IMR-90 (cell line): ENCODE data around the gene CXCL6. TPM values are rescaled to one million over a fixed set of nuclear protein-coding genes. Genes with fewer than 3 reads are reported as not detected.

Experiments used
- ATAC-seq: fragments of 200-7000 bp; cut with Tn5 transposase; 2 replicates; pipeline ENCODE4 v1.9.1; 2020; ENCODE audit warnings: low read depth, mild to moderate bottlenecking, moderate library complexity
- BruUV-seq: library from RNA; stranded (reverse); fragments of 400-500 nt; replicated peaks from 2 replicates; lab custom pipeline; 2021; lab: Mats Ljungman, UMichigan
- CTCF ChIA-PET: fragments of 300-600 bp; formaldehyde crosslinking; extraction: SDS; loops from one replicate; lab custom pipeline; 2021; ENCODE audit warnings: antibody characterized with exemption; lab: Yijun Ruan, JAX
- POLR2A ChIA-PET: fragments of 300-600 bp; sonication (Branson Sonifier 250); formaldehyde crosslinking; loops from one replicate; lab custom pipeline; 2022; ENCODE audit warnings: antibody characterized with exemption; ENCODE audit not compliant: unreplicated experiment; lab: Charles Lee
- DNase-seq: peaks from one replicate; pipeline ENCODE4 v3.0.0; 2013
- H2AFZ ChIP-seq: replicated peaks from 2 replicates; pipeline ENCODE3; 2013; ENCODE audit warnings: low read length, mild to moderate bottlenecking; ENCODE audit not compliant: poor library complexity
- H2AK5ac ChIP-seq: 2 replicates; pipeline ENCODE4 v1.6.1; 2013; ENCODE audit warnings: low read depth, low read length, inconsistent platforms
- H2AK9ac ChIP-seq: replicated peaks from 2 replicates; pipeline ENCODE3; 2013; ENCODE audit warnings: mild to moderate bottlenecking, low read depth, low read length, moderate library complexity; ENCODE audit not compliant: poor library complexity
- H2BK120ac ChIP-seq: 2 replicates; pipeline ENCODE4 v1.6.1; 2013; ENCODE audit warnings: low read depth, low read length, inconsistent platforms
- H2BK15ac ChIP-seq: 3 replicates; pipeline ENCODE4 v1.6.1; 2013; ENCODE audit warnings: low read depth, low read length, inconsistent platforms
- H2BK20ac ChIP-seq: 2 replicates; pipeline ENCODE4 v1.6.1; 2013; ENCODE audit warnings: low read depth, mild to moderate bottlenecking, inconsistent platforms, low read length, moderate library complexity
- H2BK5ac ChIP-seq: 2 replicates; pipeline ENCODE4 v1.6.1; 2013; ENCODE audit warnings: mild to moderate bottlenecking, low read depth, low read length, inconsistent platforms; ENCODE audit not compliant: poor library complexity, severe bottlenecking
- H3K14ac ChIP-seq: replicated peaks from 2 replicates; pipeline ENCODE4 v1.6.1; 2013; ENCODE audit warnings: low read depth, low read length, inconsistent platforms
- H3K18ac ChIP-seq: 2 replicates; pipeline ENCODE4 v1.6.1; 2013; ENCODE audit warnings: low read depth, low read length, control low read depth
- H3K23ac ChIP-seq: 2 replicates; pipeline ENCODE4 v1.6.1; 2013; ENCODE audit warnings: low read depth, low read length, inconsistent platforms
- H3K27ac ChIP-seq: 2 replicates; pipeline ENCODE4 v1.5.1; 2013; ENCODE audit warnings: mild to moderate bottlenecking, control low read depth, low read length; ENCODE audit not compliant: insufficient read depth
- H3K27me3 ChIP-seq: 2 replicates; pipeline ENCODE4 v1.6.1; 2013; ENCODE audit warnings: low read length; ENCODE audit not compliant: control insufficient read depth, insufficient read depth
- H3K36me3 ChIP-seq: 2 replicates; pipeline ENCODE4 v1.6.1; 2013; ENCODE audit warnings: low read length, mixed read lengths; ENCODE audit not compliant: control insufficient read depth, insufficient read depth
- H3K4ac ChIP-seq: 2 replicates; pipeline ENCODE4 v1.6.1; 2013; ENCODE audit warnings: low read depth, low read length, inconsistent platforms
- H3K4me1 ChIP-seq: 2 replicates; pipeline ENCODE4 v1.6.1; 2013; ENCODE audit warnings: low read length, mixed read lengths; ENCODE audit not compliant: control insufficient read depth, insufficient read depth
- H3K4me2 ChIP-seq: 2 replicates; pipeline ENCODE4 v1.6.1; 2013; ENCODE audit warnings: low read depth, mild to moderate bottlenecking, control low read depth, low read length, moderate library complexity
- H3K4me3 ChIP-seq: 2 replicates; pipeline ENCODE4 v1.5.1; 2013; ENCODE audit warnings: low read depth, mild to moderate bottlenecking, control low read depth, low read length, moderate library complexity; ENCODE audit not compliant: insufficient read depth
- H3K56ac ChIP-seq: 2 replicates; pipeline ENCODE4 v1.6.1; 2013; ENCODE audit warnings: low read length, inconsistent platforms; ENCODE audit not compliant: insufficient read depth; ENCODE audit errors: extremely low read depth
- H3K79me1 ChIP-seq, 2 experiments: 2 replicates each; pipeline ENCODE4 v1.6.1; 2013; ENCODE audit warnings: low read length in 2 of 2, inconsistent platforms in 1 of 2, low read depth in 1 of 2
- H3K9ac ChIP-seq: 2 replicates; pipeline ENCODE4 v1.6.1; 2013; ENCODE audit warnings: low read depth, low read length, control low read depth
- H3K9me1 ChIP-seq: 2 replicates; pipeline ENCODE4 v1.6.1; 2013; ENCODE audit warnings: low read length, inconsistent platforms; ENCODE audit not compliant: insufficient read depth
- H3K9me3 ChIP-seq: 2 replicates; pipeline ENCODE4 v1.6.1; 2013; ENCODE audit warnings: low read length; ENCODE audit not compliant: control insufficient read depth, insufficient read depth
- H4K20me1 ChIP-seq: 2 replicates; pipeline ENCODE4 v1.6.1; 2013; ENCODE audit warnings: low read length, inconsistent platforms; ENCODE audit not compliant: insufficient read depth
- H4K5ac ChIP-seq: 2 replicates; pipeline ENCODE4 v1.6.1; 2013; ENCODE audit warnings: mild to moderate bottlenecking, low read depth, low read length, control low read depth
- H4K8ac ChIP-seq, 2 experiments: 2 replicates each; pipeline ENCODE4 v1.6.1; 2013; ENCODE audit warnings: low read depth in 2 of 2, low read length in 2 of 2, control low read depth in 1 of 2, inconsistent platforms in 1 of 2
- H4K91ac ChIP-seq: 2 replicates; pipeline ENCODE4 v1.6.1; 2013; ENCODE audit warnings: low read depth, low read length, inconsistent platforms; ENCODE audit not compliant: insufficient read depth
- BHLHE40 ChIP-seq: fragments of 150-350 bp; IDR thresholded peaks from 2 replicates; pipeline ENCODE4 v1.6.1; 2016; ENCODE audit warnings: mild to moderate bottlenecking, low read depth, low read length
- CEBPB ChIP-seq: IDR thresholded peaks from 2 replicates; pipeline ENCODE4 v1.6.1; 2012; ENCODE audit warnings: low read depth, low read length, improper control_type of control experiment
- CHD1 ChIP-seq: IDR thresholded peaks from 2 replicates; pipeline ENCODE4 v1.6.1; 2012; ENCODE audit warnings: low read depth, low read length, improper control_type of control experiment
- CTCF ChIP-seq: conservative IDR thresholded peaks from 2 replicates; pipeline ENCODE4 v1.5.1; 2012; ENCODE audit warnings: mild to moderate bottlenecking, low read depth, low read length, improper control_type of control experiment
- FOS ChIP-seq: fragments of 150-350 bp; IDR thresholded peaks from 2 replicates; pipeline ENCODE4 v1.6.1; 2016; ENCODE audit warnings: low read depth, low read length
- MAFK ChIP-seq: IDR thresholded peaks from 2 replicates; pipeline ENCODE4 v1.6.1; 2012; ENCODE audit warnings: low read depth, low read length, improper control_type of control experiment
- MAZ ChIP-seq: IDR thresholded peaks from 2 replicates; pipeline ENCODE4 v1.6.1; 2012; ENCODE audit warnings: low read depth, mild to moderate bottlenecking, low read length, improper control_type of control experiment, moderate library complexity, borderline replicate concordance
- MXI1 ChIP-seq: IDR thresholded peaks from 2 replicates; pipeline ENCODE4 v1.6.1; 2012; ENCODE audit warnings: low read depth, mild to moderate bottlenecking, low read length, moderate library complexity, borderline replicate concordance
- NFE2L2 ChIP-seq: fragments of 150-350 bp; IDR thresholded peaks from 2 replicates; pipeline ENCODE4 v1.6.1; 2016; ENCODE audit warnings: low read depth, mild to moderate bottlenecking, low read length
- POLR2A ChIP-seq: IDR thresholded peaks from 2 replicates; pipeline ENCODE4 v1.6.1; 2012; ENCODE audit warnings: mild to moderate bottlenecking, low read depth, low read length
- RAD21 ChIP-seq: IDR thresholded peaks from 2 replicates; pipeline ENCODE4 v1.6.1; 2012; ENCODE audit warnings: low read length, improper control_type of control experiment
- RCOR1 ChIP-seq: IDR thresholded peaks from 2 replicates; pipeline ENCODE4 v1.6.1; 2012; ENCODE audit warnings: mild to moderate bottlenecking, low read length, improper control_type of control experiment; ENCODE audit not compliant: insufficient replicate concordance
- RFX5 ChIP-seq: IDR thresholded peaks from 2 replicates; pipeline ENCODE4 v1.8.0; 2012; ENCODE audit warnings: low read depth, mild to moderate bottlenecking, low read length, moderate library complexity
- SMC3 ChIP-seq: fragments of 150-350 bp; IDR thresholded peaks from 2 replicates; pipeline ENCODE4 v1.6.1; 2016; ENCODE audit warnings: low read depth, mild to moderate bottlenecking, antibody characterized with exemption, low read length, moderate library complexity
- USF2 ChIP-seq: fragments of 150-350 bp; IDR thresholded peaks from 2 replicates; pipeline ENCODE4 v1.6.1; 2017; ENCODE audit warnings: mild to moderate bottlenecking, antibody characterized with exemption, low read length, low read depth
- dilution Hi-C: fragments of 300-500 bp; cut with HindIII; formaldehyde crosslinking; loops from one replicate; pipeline ENCODE4 v1.14.3; 2018; ENCODE audit warnings: low sequenced_read_pairs; ENCODE audit not compliant: unreplicated experiment
- in situ Hi-C: fragments of 300-500 bp; cut with MboI; formaldehyde crosslinking; loops from 3 replicates; pipeline ENCODE4 v1.14.3; 2019; ENCODE audit warnings: low sequenced_read_pairs, inconsistent platforms, mixed read lengths
- intact Hi-C: fragments of 100-400 bp; cut with micrococcal nuclease; formaldehyde crosslinking; loops from 2 replicates; pipeline ENCODE4 v1.10.0; 2022
- polyA plus RNA-seq, 3 experiments: library from polyadenylated mRNA; depleted of rRNA; stranded (reverse); fragments of >200 nt; gene quantifications; 2 replicates each; pipeline ENCODE4 v1.2.3, GENCODE V29; 2012; ENCODE audit warnings: low replicate concordance in 1 of 3
- total RNA-seq: library from RNA; depleted of rRNA; stranded (reverse); fragments of >200 nt; gene quantifications from 2 replicates; pipeline ENCODE4 v1.2.3, GENCODE V29; 2012
- TF ChIP-seq, protein P1 (sequence below): fragments of 150-350 bp; IDR thresholded peaks from 2 replicates; pipeline ENCODE4 v1.6.1; 2016; ENCODE audit warnings: low read depth, mild to moderate bottlenecking, low read length, moderate library complexity, borderline replicate concordance

Gene CXCL6
- total and polyA plus RNA-seq, 2 of the 4 experiments (the other 2 are of a cell fraction): not detected

- ATAC-seq (no peak), DNase-seq (no peak)
- Histone ChIP-seq H2BK15ac (no peak overlapping the region), H3K9me3 (peaks cover 4% of the 10 kb centered on the region; the same call in 1 of the 2 replicates), H3K4me2 (no peak overlapping the region), H3K36me3 (no peaks in the 10 kb centered on the region), H3K9me1 (no peaks in the 10 kb centered on the region), H4K5ac (no peak overlapping the region), H3K56ac (no peak overlapping the region), H3K4ac (no peak overlapping the region), H3K14ac (no peak overlapping the region), H3K4me1 (peaks cover 3% of the 10 kb centered on the region; the same call in 1 of the 2 replicates), H4K20me1 (no peaks in the 10 kb centered on the region), H3K4me3 (no peak overlapping the region), H3K9ac (no peak overlapping the region), H3K27me3 (peaks cover 27% of the 10 kb centered on the region), H2AFZ (no peak overlapping the region), H4K91ac (no peak overlapping the region), H2AK9ac (no peak overlapping the region), H3K23ac (no peak overlapping the region), H2AK5ac (no peak overlapping the region), H3K18ac (no peak overlapping the region), H3K79me1 (no peaks in the 10 kb centered on the region), H4K8ac (no peak overlapping the region), H3K27ac (no peak overlapping the region), H2BK120ac (no peak overlapping the region), H2BK20ac (no peak overlapping the region), H2BK5ac (no peak overlapping the region)
- ChIA-PET CTCF (no interaction called here), POLR2A (no interaction called here)
- TF ChIP-seq RCOR1 (no peak), BHLHE40 (no peak), RAD21 (no peak), MAFK (no peak), CTCF (no peak), SMC3 (no peak), NFE2L2 (no peak), USF2 (no peak), MXI1 (no peak), CEBPB (no peak), POLR2A (no peak), RFX5 (no peak), MAZ (no peak), CHD1 (no peak), FOS (no peak)
- TF ChIP-seq, protein P1, sequence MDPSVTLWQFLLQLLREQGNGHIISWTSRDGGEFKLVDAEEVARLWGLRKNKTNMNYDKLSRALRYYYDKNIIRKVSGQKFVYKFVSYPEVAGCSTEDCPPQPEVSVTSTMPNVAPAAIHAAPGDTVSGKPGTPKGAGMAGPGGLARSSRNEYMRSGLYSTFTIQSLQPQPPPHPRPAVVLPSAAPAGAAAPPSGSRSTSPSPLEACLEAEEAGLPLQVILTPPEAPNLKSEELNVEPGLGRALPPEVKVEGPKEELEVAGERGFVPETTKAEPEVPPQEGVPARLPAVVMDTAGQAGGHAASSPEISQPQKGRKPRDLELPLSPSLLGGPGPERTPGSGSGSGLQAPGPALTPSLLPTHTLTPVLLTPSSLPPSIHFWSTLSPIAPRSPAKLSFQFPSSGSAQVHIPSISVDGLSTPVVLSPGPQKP: no peak
- dilution Hi-C loops: no loop called here
- no TSS peak for BruUV-seq
- in situ Hi-C loops: no loop called here
- intact Hi-C loops: loop anchor here (5.0 kb wide), 3 partner anchors 36 to 129 kb away; no protein-coding TSS in a partner anchor
These were observed 20.0 kb downstream of the CXCL6 start for GRCh38 chr4:73856518-73856917.
